HAP-1 (cell line): Measurements from ENCODE around the gene PPIC.
"Not testable (repeated sequence)": the region's sequence is repeated elsewhere in the genome, so short reads cannot be mapped to it uniquely, and the experiment has no call there.

Source experiments
- DNase-seq, 2 experiments: peaks; one replicate each; pipeline ENCODE4 v3.0.0-alpha.2; 2016 to 2020; ENCODE audit warnings: low spot score in 2 of 2
- H3K27me3 ChIP-seq: fragments of 250-450 bp; sonication (Bioruptor Pico); 2 replicates; pipeline ENCODE4 v1.5.1; 2020; ENCODE audit warnings: low read depth, mild to moderate bottlenecking, moderate library complexity
- H3K36me3 ChIP-seq: fragments of 250-450 bp; sonication (Bioruptor Pico); replicated peaks from 2 replicates; pipeline ENCODE4 v1.5.1; 2020; ENCODE audit warnings: mild to moderate bottlenecking
- H3K4me1 ChIP-seq: fragments of 250-450 bp; sonication (Bioruptor Pico); 2 replicates; pipeline ENCODE4 v1.5.1; 2020; ENCODE audit warnings: mild to moderate bottlenecking
- H3K4me3 ChIP-seq: fragments of 250-450 bp; sonication (Bioruptor Pico); 2 replicates; pipeline ENCODE4 v1.5.1; 2020; ENCODE audit warnings: mild to moderate bottlenecking, moderate library complexity
- H3K9me3 ChIP-seq: fragments of 250-450 bp; sonication (Bioruptor Pico); 2 replicates; pipeline ENCODE4 v1.5.1; 2020; ENCODE audit warnings: mild to moderate bottlenecking, moderate library complexity
- in situ Hi-C: fragments of 300-500 bp; cut with MboI; formaldehyde crosslinking; loops from 3 replicates; pipeline ENCODE4 v1.14.3; 2020; ENCODE audit warnings: low sequenced_read_pairs, inconsistent platforms, mixed read lengths

The PPIC gene

DNA sequence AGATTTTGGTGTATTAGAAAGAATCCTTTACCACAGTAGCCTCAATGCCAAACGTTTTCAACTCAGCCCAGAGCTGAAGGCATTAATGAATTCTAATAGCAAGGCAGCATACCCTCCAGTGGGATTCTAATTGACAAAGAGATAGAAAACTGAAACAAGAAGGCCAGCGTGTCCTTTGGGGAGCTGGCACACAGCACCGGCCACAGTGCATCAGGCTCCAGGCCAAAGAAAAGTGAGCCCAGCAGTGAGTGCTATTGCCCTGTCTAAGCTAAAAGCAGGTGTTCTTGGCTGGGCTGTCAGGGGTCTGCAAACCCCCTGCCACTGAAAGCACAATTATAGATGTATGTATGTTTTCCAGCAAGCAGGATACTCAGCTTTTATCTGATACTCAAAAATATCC lies 40.4 kb downstream of the PPIC start:
- peaks cover 18% of the 10 kb centered on the region for H3K4me1 ChIP-seq
- no peak for DNase-seq

GRCh38 chr5:122985954-122986721 lies 50.4 kb downstream of the PPIC start:
- no peaks in the 10 kb centered on the region for H3K36me3 ChIP-seq
- peaks cover 11% of the 10 kb centered on the region for H3K4me1 ChIP-seq
- no peak overlapping the region for H3K4me3 ChIP-seq
- H3K27me3 ChIP-seq: no peaks in the 10 kb centered on the region
- no peaks in the 10 kb centered on the region for H3K9me3 ChIP-seq
- no peak for DNase-seq
- in situ Hi-C loops: no loop called here

More for the DNA sequence above, 40.4 kb downstream of the PPIC start:
- H3K9me3 ChIP-seq: no peaks in the 10 kb centered on the region
- in situ Hi-C loops: no loop called here
- H3K4me3 ChIP-seq: no peak overlapping the region
- H3K27me3 ChIP-seq: no peaks in the 10 kb centered on the region
- no peaks in the 10 kb centered on the region for H3K36me3 ChIP-seq

- Histone ChIP-seq H3K27me3 (no peaks in the 10 kb centered on the region), H3K36me3 (no peaks in the 10 kb centered on the region), H3K4me1 (peaks cover 11% of the 10 kb centered on the region), H3K9me3 (no peaks in the 10 kb centered on the region), H3K4me3 (no peak overlapping the region)
- in situ Hi-C loops: no loop called here
- DNase-seq: no peak
Observed at GRCh38 chr5:122985006-122985700, 51.4 kb downstream of the PPIC start.

GRCh38 chr5:122984425-122984824 lies 52.1 kb downstream of the PPIC start:
- no peaks in the 10 kb centered on the region for H3K9me3 ChIP-seq
- in situ Hi-C loops: no loop called here
- H3K36me3 ChIP-seq: no peaks in the 10 kb centered on the region
- peaks cover 11% of the 10 kb centered on the region for H3K4me1 ChIP-seq
- no peak overlapping the region for H3K4me3 ChIP-seq
- DNase-seq: no peak
- no peaks in the 10 kb centered on the region for H3K27me3 ChIP-seq

GRCh38 chr5:122982376-122982775 lies 54.1 kb downstream of the PPIC start:
- no peaks in the 10 kb centered on the region for H3K36me3 ChIP-seq
- no peaks in the 10 kb centered on the region for H3K4me1 ChIP-seq
- no peak overlapping the region for H3K4me3 ChIP-seq
- no peaks in the 10 kb centered on the region for H3K27me3 ChIP-seq
- DNase-seq: no peak
- H3K9me3 ChIP-seq: no peaks in the 10 kb centered on the region
- in situ Hi-C loops: no loop called here

GRCh38 chr5:122981846-122982245 lies 54.7 kb downstream of the PPIC start:
- no peaks in the 10 kb centered on the region for H3K4me1 ChIP-seq
- in situ Hi-C loops: no loop called here

GRCh38 chr5:122978644-122979297 lies 57.8 kb downstream of the PPIC start:
- no peaks in the 10 kb centered on the region for H3K27me3 ChIP-seq
- in situ Hi-C loops: no loop called here
- no peaks in the 10 kb centered on the region for H3K4me1 ChIP-seq
- no peaks in the 10 kb centered on the region for H3K36me3 ChIP-seq
- no peak overlapping the region for H3K4me3 ChIP-seq
- DNase-seq: no peak
- H3K9me3 ChIP-seq: no peaks in the 10 kb centered on the region

More at GRCh38 chr5:122981846-122982245, 54.7 kb downstream of the PPIC start:
- no peak for DNase-seq
- Histone ChIP-seq H3K36me3 (no peaks in the 10 kb centered on the region), H3K4me3 (no peak overlapping the region), H3K9me3 (no peaks in the 10 kb centered on the region), H3K27me3 (no peaks in the 10 kb centered on the region)

DNA sequence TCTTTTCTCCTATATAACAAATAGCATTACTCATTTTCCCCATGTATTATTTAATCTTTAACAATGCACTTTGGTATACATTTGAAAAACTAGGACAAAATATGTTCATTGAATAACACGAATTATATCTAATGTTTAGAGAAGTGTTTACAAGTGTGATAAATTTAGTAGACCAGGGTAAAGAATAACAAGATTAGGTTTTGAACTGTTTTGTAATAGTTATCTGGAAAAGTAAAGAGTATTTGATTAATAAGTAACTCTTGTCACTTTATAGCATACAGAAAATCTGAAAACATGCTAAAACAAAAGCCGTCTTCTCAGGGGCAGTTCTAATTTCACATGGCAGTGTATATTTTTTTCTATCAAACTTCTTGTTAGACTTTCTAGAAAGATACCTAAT lies 58.5 kb downstream of the PPIC start:
- no peaks in the 10 kb centered on the region for H3K9me3 ChIP-seq
- no peaks in the 10 kb centered on the region for H3K4me1 ChIP-seq
- no peak for DNase-seq
- no peaks in the 10 kb centered on the region for H3K27me3 ChIP-seq
- in situ Hi-C loops: no loop called here
- H3K4me3 ChIP-seq: no peak overlapping the region
- H3K36me3 ChIP-seq: no peaks in the 10 kb centered on the region

DNA sequence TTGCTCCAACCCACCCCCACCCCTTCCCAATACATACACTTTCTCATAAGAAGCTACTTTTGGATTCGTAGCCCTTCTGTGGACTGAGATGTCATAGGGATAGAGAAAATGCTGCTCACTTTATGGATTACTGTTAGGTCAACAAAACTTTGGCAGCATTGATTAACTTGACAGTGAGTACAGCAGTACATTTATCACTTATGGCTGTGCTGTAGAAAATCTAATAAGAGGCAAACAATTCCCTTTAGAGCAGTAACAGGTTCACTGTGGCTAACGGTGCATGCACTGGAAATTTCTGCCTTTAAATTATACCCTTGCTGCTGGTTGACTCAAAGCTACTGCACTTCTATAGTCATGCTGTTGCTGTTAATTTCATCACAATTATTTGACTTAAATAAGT lies 59.2 kb downstream of the PPIC start:
- Histone ChIP-seq H3K4me3 (no peak overlapping the region), H3K36me3 (no peaks in the 10 kb centered on the region), H3K9me3 (no peaks in the 10 kb centered on the region), H3K4me1 (no peaks in the 10 kb centered on the region), H3K27me3 (no peaks in the 10 kb centered on the region)
- no peak for DNase-seq
- in situ Hi-C loops: no loop called here

GRCh38 chr5:122974251-122974650 lies 62.3 kb downstream of the PPIC start:
- in situ Hi-C loops, H3K4me3 ChIP-seq, H3K4me1 ChIP-seq, H3K36me3 ChIP-seq, H3K9me3 ChIP-seq, H3K27me3 ChIP-seq, DNase-seq: not testable (repeated sequence)

GRCh38 chr5:122973759-122974158 lies 62.8 kb downstream of the PPIC start:
- H3K9me3 ChIP-seq, DNase-seq, in situ Hi-C loops, H3K4me1 ChIP-seq, H3K4me3 ChIP-seq, H3K36me3 ChIP-seq, H3K27me3 ChIP-seq: not testable (repeated sequence)
